Right lobe of liver (tissue), 4 donors: ENCODE results near the gene DHRS1.

Source experiments
- POLR2A ChIP-seq: fragments of 450-650 bp; IDR thresholded peaks from one replicate; pipeline ENCODE4 v1.6.1; 2017; ENCODE audit warnings: antibody characterized with exemption, mild to moderate bottlenecking
- TF ChIP-seq, protein P1 (sequence below), 4 donors: fragments of 200-600 bp in 3 of 4; fragments of 450-650 bp in 1 of 4; IDR thresholded peaks; one replicate each; pipeline versions ENCODE4 v1.5.1 to v1.8.0; 2016 to 2022; ENCODE audit warnings: antibody characterized with exemption in 4 of 4, mild to moderate bottlenecking in 2 of 4
- donor health status: DM: no; HTN: no; CAD: no.
- donor health status: DM: no; HTN: no; CAD: no.
- donor health status: DM: no; HTN: yes; CAD: no.

DNA sequence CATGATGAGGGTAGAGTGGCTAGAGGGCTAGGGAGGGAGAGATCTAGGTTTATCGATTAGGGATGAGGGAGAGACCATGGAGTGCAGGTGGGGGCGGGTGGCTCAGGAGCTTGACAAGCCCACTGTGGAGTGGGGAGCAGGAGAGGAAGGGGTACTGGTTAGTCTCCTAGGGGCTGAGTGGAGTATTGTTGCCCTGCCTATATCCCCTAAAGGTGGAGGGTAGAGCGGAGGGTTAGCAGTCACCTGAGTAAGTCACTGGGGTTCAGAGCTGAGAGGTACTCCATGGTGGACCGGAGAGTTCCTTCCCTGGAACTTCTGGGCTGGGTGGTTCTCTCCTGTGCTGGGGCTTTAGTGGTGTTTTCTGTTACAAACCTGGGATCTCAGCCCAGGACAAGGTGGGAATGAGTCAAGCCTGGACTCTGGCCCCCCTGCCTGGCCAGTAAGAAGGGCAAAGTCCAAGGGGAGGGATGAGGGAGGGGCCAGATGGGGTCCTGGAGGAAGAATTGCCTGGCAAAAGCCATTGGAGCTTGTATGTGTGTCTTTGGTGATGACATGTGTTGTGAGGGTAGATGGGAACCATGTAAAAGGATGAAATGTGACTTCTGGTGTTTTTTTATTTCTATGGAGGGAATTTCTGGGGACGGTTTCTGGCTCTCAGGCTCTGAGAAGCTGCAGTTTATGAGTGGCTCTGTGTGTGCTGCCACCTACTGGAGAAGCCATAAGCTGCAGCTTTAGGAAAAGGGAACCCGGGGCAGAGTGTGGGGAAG, 8.2 kb upstream of the DHRS1 start, which contains the start of gene CIDEB:
- TF ChIP-seq POLR2A, result peak; percentile 93
- TF ChIP-seq, protein P1, sequence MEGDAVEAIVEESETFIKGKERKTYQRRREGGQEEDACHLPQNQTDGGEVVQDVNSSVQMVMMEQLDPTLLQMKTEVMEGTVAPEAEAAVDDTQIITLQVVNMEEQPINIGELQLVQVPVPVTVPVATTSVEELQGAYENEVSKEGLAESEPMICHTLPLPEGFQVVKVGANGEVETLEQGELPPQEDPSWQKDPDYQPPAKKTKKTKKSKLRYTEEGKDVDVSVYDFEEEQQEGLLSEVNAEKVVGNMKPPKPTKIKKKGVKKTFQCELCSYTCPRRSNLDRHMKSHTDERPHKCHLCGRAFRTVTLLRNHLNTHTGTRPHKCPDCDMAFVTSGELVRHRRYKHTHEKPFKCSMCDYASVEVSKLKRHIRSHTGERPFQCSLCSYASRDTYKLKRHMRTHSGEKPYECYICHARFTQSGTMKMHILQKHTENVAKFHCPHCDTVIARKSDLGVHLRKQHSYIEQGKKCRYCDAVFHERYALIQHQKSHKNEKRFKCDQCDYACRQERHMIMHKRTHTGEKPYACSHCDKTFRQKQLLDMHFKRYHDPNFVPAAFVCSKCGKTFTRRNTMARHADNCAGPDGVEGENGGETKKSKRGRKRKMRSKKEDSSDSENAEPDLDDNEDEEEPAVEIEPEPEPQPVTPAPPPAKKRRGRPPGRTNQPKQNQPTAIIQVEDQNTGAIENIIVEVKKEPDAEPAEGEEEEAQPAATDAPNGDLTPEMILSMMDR (IDR thresholded peaks at IDR 0.05), result peak; percentile 84 to 97 (median 92)
